GM08714 (cell line): ENCODE data around the gene LYRM4.

Experiments used
- H3K4me3 ChIP-seq: fragments of 200-500 bp; sonication (Bioruptor generic); 2 replicates; pipeline ENCODE4 v1.5.1; 2014; ENCODE audit warnings: mild to moderate bottlenecking, low read length, inconsistent platforms
- ZNF274 ChIP-seq: IDR thresholded peaks from 2 replicates; pipeline ENCODE4 v1.6.1; 2012; ENCODE audit warnings: mild to moderate bottlenecking, low read depth, low read length

LYRM4 gene

DNA sequence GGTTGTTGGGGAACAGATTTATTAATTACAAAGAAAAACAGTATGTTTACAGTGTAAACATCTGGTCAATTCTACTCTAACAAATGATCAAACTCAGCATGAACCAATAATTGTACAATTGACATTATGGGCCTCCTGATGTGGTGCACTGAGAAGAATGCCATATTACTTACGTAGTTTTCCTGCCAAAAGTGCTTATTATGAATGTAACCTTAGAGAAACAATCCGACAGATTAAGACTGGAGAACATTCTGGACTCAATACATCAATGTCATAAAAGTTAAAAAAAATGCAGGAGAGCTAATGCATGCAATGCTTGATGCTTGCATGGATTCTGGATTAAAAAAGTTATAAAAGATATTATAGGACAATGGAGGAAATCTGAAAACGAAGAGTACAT is 69.0 kb downstream of the LYRM4 start:
- no peak for TF ChIP-seq ZNF274
- H3K4me3 ChIP-seq = no peak overlapping the region

DNA sequence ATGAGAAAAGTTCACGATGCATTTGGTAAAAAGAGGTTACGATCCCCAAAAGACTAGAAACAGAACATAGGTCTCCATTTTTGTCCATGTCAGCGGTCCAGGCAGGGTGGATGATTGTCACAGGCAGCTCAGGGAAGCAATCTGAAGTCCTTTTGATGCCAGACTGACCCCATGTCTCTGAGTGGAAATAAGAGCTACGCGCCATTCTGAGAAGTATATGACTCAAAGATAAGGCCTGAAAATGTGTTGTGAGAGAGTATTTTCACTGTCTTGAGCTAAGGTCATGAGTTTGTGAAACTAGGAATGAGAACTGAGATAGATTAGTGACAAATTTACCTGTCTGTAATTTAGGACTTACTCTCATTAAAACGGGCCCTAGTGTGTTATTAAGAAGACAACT is 69.5 kb downstream of the LYRM4 start:
- no peak for TF ChIP-seq ZNF274
- H3K4me3 ChIP-seq = no peak overlapping the region

DNA sequence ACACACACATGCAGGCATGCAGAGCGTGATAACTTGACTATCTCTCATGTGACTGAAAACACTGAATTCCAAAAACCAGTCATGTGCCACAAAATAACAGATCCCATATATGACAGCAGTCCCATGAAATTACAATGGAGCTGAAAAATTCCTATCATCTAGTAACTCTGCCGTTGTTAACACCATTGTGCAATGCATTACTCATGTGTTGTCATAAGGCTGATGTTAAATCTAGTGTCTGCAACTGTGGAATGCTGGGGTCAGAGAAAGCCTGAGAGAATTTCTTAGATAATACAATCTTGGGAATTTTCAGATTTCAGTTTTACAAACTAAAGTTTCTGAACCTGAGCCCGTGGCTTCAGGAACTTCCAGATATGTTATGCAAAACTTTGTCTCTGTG is 70.2 kb downstream of the LYRM4 start:
- TF ChIP-seq ZNF274 = no peak
- no peak overlapping the region for H3K4me3 ChIP-seq

DNA sequence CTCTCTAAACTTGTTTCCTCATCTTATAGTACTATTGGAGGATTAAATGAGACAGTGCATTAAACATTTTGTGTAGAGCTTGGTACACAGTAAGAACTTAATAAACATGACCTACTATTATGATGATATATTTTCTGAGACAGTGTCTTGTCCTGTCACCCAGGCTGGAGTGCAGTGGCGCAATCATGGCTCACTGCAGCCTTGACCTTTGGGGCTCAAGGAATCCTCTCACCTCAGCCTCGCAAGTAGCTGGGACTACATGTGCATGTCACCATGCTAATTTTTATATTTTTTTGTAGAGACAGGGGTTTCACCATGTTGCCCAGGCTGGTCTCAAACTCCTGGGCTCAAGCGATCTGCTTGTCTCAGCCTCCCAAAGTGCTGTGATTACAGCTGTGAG is 72.1 kb downstream of the LYRM4 start:
- no peak overlapping the region for H3K4me3 ChIP-seq
- TF ChIP-seq ZNF274 = no peak

DNA sequence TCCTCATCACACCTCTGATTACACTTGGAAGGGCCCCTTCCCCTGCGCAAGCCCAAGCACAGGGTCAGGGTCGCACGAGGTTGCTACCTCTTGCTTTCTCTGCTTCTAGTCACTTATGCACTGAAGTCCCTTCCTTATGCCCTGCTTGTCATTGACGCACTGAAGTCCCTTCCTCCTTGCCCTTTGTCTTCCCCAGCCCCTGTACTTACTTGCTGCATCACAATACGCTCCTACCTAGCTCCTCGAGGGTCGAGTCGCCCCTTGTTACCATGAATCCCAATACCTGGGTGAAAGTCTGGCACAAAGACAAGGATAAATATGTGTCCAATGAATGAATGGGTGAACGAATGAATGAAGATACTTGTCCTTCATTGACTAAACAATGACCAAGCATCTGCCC is 75.9 kb downstream of the LYRM4 start:
- H3K4me3 ChIP-seq = no peak overlapping the region
- no peak for TF ChIP-seq ZNF274

DNA sequence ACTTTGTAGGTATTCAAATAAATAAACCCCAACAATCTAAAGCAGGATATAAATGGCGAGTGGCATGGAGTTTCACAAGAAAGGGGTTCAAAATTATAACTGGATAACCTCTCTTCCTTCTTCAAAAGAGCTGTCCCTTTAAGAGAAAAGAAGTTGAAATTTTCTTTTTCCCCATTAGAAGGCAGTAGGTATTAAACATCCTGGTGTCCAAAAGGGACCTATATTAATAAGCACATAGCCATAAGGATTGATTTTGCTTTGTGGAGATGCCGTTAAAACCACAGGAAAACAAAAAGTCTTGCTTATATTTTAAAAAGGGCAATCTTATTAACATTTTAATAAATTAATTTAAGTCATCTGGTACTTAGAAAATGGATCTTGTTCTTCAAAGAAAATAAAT is 76.5 kb downstream of the LYRM4 start:
- H3K4me3 ChIP-seq = no peak overlapping the region
- no peak for TF ChIP-seq ZNF274

DNA sequence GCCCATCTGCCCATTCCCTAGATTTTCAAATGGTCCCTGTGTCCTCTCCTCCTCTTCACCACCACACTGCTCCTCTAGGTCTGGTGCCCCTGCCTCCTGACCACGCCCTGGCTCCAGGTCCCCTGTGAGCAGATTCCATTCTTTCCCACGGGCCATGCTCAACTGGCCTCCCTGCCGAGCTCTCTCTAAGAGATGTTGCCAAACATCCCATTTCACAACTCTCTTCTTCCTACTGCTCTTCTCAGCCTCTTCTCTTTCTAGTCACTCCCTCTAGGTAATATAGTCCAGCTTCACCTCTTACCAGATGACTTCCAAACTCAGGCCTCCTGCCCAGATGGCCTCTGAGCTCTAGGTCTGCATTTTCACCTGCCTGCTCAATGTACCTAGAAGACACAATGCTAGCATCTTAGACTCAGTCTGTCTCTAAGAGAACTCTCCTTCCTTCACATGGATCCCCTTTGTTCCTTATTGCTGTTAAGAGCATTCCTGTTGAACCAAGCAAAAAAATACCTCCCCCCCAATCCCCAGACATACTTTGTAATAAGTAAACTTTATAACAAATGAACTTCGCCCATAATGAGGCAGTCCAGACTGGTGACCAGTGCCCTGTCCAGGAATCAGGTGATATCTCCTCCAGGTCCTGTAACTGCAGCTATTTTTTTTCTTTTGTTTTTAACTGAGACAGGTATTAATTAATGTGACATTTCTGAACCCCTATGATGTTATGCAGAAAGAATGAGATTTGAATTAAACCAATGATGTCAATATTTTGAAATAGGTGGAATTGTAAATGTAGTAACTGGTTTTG is 79.0 kb downstream of the LYRM4 start:
- no peak for TF ChIP-seq ZNF274
- H3K4me3 ChIP-seq = no peak overlapping the region

DNA sequence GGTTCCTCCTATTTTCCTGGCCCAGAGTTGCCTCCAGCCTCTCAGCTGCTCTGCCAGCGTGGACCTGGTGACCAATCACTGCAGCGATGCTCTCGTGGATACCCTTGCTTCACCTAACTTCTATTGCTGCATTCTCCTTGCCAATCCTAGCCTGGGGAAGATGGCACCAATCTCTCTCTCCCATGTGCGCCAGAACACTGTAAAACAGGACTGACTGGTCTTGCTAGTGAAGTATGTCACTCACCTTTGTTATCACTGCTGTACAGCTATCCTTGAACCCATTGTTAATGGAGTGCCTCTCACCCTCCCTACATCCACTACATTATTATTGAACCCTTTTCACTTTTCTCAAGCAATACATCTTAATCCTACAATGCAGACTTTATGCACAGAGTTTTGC is 80.1 kb downstream of the LYRM4 start:
- no peak for TF ChIP-seq ZNF274
- no peak overlapping the region for H3K4me3 ChIP-seq

DNA sequence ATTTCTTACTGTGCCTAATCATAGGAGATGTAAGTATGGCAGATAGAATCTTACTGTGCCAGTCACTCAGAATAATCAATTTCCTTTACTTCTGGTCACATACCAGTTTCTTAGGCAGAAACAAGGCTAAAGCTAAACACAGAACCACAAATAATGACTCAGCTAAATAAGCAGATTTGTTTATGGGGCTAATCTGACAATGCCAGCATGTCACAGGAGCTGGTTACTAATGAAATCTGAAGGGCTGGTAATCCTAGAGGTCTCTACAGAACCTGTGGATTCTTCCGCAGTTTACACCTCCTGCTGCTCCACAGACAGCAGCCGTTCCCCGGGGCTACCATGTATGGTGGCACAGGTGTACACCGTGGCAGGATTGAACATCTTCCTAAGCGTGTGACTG is 80.8 kb downstream of the LYRM4 start:
- no peak overlapping the region for H3K4me3 ChIP-seq
- no peak for TF ChIP-seq ZNF274

DNA sequence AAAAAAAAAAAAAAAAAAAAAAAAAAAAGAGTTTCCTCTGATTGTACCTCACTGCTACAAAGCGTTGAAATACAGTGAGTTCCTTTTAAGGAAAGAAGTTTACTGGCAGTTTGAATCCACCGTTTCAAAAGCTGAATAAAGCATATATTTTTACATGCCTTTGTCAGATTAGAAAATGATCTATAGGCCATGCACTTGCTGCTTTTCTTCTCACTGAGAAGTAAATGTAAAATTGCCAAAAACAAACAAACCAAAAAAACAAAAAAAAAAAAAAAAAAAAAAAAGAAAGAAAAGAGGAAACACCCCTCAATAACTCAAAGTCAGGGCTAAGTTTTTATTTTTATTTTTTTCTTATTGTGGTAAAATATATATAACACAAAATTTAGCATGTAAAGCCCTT is 81.9 kb downstream of the LYRM4 start:
- no peak for TF ChIP-seq ZNF274
- H3K4me3 ChIP-seq = no peak overlapping the region

DNA sequence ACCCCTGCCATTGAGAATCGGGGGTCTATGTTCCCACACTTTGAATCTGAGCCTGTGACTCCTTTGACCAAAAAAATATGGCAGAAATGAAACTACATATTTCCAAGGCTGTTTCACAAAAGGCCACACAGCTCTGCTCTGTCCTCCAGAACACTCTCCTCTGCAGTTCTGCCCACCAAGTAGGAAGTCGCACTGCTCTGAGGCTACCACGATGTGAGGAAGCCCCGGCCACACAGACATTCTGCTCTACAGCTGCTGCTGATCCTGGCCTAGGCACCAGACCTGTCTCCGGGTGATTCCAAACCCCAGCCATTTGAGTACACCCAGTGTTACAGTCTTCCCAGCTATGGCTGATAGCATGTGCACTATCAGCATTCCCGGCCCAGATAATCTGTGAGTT is 85.1 kb downstream of the LYRM4 start:
- no peak for TF ChIP-seq ZNF274

DNA sequence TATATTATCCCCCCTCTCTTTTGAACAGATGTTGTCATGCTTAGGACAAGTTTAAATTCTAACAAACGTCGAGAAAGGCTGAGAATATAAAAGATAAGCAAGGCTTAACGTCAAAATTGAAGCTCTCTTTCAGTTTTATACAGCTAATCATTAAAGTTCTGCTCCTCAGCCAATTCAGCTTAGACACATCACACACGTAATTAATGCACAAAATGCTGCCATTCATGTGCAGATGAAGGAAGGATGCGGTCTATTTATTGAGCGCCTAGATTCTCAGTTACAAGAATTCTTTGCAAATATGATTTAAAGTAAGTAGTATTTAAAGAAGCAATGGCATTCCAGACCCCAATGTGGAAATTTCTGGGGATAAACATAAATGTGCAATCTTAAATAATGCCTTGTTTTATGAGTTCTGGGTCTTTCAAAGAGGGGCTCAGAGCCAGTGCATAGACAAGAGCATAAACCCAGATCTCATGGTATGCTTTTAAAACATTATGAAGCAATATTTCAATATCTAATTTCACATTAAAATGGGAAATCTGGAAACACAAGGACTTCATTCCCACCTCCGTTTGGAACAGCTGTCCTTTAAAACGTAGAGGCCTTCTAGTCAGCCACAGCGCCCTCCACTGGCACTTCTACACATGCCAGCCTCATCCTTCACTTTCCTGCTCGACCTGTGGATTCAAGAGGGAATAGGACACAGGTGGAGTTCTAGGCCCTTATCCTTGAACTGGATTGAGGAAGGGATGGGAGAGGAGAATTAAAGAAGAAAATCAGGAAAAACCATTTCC is 85.8 kb downstream of the LYRM4 start:
- no peak for TF ChIP-seq ZNF274
- no peak overlapping the region for H3K4me3 ChIP-seq

More for the DNA sequence above, 85.1 kb downstream of the LYRM4 start:
- no peak overlapping the region for H3K4me3 ChIP-seq

DNA sequence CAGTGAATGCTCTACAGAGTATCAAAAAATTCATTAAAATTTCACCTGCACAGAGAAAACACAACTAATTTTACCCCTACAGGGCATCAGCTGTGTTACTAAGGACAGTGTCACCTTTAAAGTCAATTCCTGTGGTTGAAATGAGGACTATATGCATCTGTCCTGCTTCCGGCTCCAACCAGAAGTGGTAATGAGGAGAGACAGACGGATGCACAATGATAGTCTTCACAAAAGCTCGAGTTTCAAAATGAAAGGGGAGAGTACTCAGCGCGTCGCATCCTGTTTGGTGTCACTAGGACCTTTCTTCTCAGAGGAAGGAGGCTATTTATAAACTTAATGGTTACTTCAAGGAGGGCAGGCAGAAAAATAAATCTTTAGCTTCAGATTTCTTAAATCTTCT is 86.5 kb downstream of the LYRM4 start:
- H3K4me3 ChIP-seq = no peak overlapping the region; the same call in 1 of the 2 replicates
- TF ChIP-seq ZNF274 = no peak

DNA sequence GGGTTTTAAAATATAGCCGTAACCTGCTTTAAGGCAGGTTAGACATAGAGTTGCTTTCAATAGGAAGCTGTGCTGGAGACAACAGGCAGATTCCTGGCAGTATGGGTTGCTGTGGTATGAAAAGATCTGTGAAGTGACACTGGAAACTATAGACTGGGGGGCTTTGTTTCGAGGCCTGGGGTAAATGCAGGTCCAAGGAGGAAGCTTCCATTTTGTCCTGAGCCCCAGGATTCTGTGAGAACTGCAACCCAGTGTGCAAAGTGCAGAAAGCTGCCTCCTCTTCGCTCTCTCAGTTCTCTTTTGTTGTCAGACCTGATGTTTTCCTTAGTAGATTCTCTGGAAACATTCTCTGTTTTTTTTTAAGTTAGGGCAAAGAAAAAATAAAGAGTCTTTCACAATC is 86.9 kb downstream of the LYRM4 start:
- TF ChIP-seq ZNF274 = no peak
- peak overlapping the region; percentile 8; the same call in 1 of the 2 replicates for H3K4me3 ChIP-seq

DNA sequence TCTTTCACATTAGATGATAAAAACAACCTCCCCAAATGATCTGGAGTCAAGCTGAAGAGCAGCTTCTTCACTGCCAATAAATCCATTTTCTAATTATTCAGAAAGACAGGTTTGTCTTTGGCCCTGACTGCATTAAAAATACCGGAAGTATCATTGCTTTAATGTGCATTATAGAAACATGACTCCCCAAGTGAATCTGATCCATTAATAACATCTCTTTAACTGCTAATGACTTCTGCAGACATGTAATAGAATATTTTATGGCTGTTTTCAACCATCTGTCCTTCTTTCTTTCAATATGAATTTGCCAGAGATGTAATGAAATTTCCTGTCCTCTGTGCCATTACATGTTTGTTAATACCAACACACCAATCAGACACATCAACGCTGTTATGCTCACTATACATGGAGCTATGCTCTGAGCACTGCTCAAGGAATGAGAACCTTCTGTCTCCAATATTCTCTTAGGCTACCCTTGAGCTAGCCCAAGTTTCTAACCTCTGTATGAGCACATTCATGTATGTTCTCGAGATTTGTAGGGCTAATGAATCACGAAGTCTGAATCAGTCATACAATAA is 87.8 kb downstream of the LYRM4 start:
- no peak overlapping the region for H3K4me3 ChIP-seq

More for the DNA sequence above, 87.8 kb downstream of the LYRM4 start:
- TF ChIP-seq ZNF274 = no peak
